ENCODE measurements around the gene SLC2A2.
A peak's percentile ranks its signal among the peaks of the same experiment; 100 is the strongest.
"Not testable (repeated sequence)": the region's sequence is repeated elsewhere in the genome, so short reads cannot be mapped to it uniquely, and the experiment has no call there.

SLC2A2 gene

GRCh38 chr3:170980399-170980798 is 46.1 kb downstream of the SLC2A2 start:
- no peak for DNase-seq

- no peak for DNase-seq
Observed at GRCh38 chr3:170977949-170978745, 48.4 kb downstream of the SLC2A2 start.

- no peak for DNase-seq
Observed at GRCh38 chr3:170976190-170976519, 50.4 kb downstream of the SLC2A2 start.

- no peak for DNase-seq
Observed at GRCh38 chr3:170975283-170976189, 51.0 kb downstream of the SLC2A2 start.

GRCh38 chr3:170974872-170975271 is 51.6 kb downstream of the SLC2A2 start:
- DNase-seq: no peak

- DNase-seq: not testable (repeated sequence)
Observed at GRCh38 chr3:170972917-170973316, 53.6 kb downstream of the SLC2A2 start.

- DNase-seq: no peak
Observed at GRCh38 chr3:170967126-170967525, 59.4 kb downstream of the SLC2A2 start.

- no peak for DNase-seq
Observed at GRCh38 chr3:170966495-170966894, 60.0 kb downstream of the SLC2A2 start.

GRCh38 chr3:170962411-170962810 is 64.1 kb downstream of the SLC2A2 start:
- no peak for DNase-seq

GRCh38 chr3:170961616-170962400 is 64.7 kb downstream of the SLC2A2 start:
- peak; percentile 19 for DNase-seq

- DNase-seq: no peak
Observed at GRCh38 chr3:170959457-170959856, 67.1 kb downstream of the SLC2A2 start.

GRCh38 chr3:170956647-170957046 is 69.9 kb downstream of the SLC2A2 start:
- DNase-seq: no peak

GRCh38 chr3:170953736-170954135 is 72.8 kb downstream of the SLC2A2 start:
- no peak for DNase-seq

GRCh38 chr3:170953229-170953628 is 73.3 kb downstream of the SLC2A2 start:
- no peak for DNase-seq

GRCh38 chr3:170949211-170949610 is 77.3 kb downstream of the SLC2A2 start:
- DNase-seq: no peak

GRCh38 chr3:170947018-170947769 is 79.3 kb downstream of the SLC2A2 start:
- no peak for DNase-seq

Measured in amniotic stem cell (primary cell).